ENCODE results near the gene ZNF407.

ZNF407 gene

DNA sequence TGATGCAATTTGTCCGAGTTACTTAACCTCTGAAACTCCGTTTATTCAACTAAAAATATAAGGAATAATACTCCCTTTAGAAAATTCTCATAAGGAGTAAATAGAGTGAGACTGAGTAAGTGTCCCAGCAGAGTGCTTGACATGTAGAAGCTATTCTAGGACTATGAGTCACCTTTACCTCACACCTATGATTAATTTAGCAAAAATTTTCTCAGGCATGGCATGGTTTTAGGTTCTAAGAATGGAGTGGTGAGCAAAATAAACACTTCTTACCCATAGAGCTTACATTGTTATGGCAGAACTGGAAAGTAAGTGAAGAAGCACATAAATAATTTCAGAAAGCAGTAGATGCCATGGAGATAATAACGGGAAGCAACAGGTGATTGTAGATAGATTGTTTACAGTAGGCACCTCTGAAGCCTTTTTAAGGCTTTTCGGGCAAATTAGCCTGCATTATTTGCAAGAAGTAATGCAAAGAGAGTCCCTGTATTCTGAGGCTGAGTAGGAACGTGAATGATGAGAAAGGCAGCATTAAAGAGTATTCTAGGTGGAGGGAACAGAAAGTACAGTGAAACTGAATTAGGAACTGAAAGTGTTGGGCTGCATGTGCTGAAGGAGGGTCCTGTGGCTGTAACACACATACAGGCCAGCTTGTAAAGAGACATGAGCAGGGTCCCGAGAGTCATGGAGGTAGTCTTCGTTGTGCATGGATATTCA lies 209.2 kb downstream of the ZNF407 start:
- in situ Hi-C loops (cut with HindIII; ENCODE audit: low sequenced_read_pairs): no loop called here
- peak; percentile 64 for DNase-seq (ENCODE audit: low read depth)
- TF ChIP-seq, protein P1, sequence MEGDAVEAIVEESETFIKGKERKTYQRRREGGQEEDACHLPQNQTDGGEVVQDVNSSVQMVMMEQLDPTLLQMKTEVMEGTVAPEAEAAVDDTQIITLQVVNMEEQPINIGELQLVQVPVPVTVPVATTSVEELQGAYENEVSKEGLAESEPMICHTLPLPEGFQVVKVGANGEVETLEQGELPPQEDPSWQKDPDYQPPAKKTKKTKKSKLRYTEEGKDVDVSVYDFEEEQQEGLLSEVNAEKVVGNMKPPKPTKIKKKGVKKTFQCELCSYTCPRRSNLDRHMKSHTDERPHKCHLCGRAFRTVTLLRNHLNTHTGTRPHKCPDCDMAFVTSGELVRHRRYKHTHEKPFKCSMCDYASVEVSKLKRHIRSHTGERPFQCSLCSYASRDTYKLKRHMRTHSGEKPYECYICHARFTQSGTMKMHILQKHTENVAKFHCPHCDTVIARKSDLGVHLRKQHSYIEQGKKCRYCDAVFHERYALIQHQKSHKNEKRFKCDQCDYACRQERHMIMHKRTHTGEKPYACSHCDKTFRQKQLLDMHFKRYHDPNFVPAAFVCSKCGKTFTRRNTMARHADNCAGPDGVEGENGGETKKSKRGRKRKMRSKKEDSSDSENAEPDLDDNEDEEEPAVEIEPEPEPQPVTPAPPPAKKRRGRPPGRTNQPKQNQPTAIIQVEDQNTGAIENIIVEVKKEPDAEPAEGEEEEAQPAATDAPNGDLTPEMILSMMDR (IDR thresholded peaks at IDR 0.05; ENCODE audit: low read depth, low read length, missing control alignments): no peak
- no peak overlapping the region for H3K4me3 ChIP-seq (ENCODE audit: low read depth, low read length)

DNA sequence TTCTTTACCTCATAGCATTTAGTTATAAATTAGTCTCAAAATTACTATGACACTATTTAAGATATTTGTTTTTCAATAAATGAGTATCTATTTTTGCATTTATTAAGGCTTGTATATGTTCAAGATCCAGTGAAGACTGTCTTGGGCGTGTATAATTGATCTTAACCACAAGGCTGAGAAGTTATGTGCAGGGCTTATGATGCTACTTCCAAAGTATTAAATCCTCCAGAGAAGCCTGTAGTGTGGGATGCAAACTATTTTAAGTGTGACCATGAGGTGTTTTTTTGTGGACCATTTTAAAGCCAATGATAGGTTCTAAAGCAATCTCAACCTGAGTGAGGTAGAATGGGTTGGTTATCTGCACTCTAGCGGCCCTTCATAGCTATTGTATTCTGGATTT lies 219.9 kb downstream of the ZNF407 start:
- in situ Hi-C loops (cut with HindIII; ENCODE audit: low sequenced_read_pairs): no loop called here
- DNase-seq (ENCODE audit: low read depth): peak; percentile 20
- TF ChIP-seq, protein P1 (IDR thresholded peaks at IDR 0.05; ENCODE audit: low read depth, low read length, missing control alignments): no peak
- H3K4me3 ChIP-seq (ENCODE audit: low read depth, low read length): no peak overlapping the region

DNA sequence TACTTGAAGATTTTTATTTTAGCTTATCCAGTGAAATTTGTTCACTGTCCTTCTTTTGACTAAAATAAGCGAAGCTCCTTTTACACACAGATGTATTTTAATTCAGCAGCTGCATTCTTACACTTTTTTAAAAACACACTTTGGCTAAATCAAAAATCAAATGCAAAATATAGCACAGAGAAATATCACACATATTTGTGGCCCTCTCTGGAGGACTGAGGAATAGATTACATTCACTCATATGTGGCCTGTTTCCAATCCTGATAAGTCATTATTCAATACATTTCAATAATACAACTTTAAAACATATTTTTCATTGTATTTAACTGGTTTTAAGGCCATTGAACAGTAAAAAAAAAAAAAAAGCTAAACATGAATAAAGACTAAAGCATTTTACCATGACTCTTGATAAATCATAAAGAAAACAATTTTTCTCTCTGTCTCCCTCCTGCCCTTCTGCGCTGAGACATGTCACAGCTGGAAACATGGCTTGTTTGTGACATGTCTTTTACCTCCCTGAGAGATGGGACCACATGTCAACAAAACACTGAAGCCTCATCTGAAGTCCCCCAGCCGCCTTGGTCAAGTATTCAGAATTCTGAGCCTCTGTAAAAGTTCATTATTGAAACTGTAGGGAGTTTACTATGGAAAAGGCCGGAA lies 221.0 kb downstream of the ZNF407 start:
- in situ Hi-C loops (cut with HindIII; ENCODE audit: low sequenced_read_pairs): no loop called here
- no peak overlapping the region for H3K4me3 ChIP-seq (ENCODE audit: low read depth, low read length)
- DNase-seq (ENCODE audit: low read depth): no peak
- TF ChIP-seq, protein P1 (IDR thresholded peaks at IDR 0.05; ENCODE audit: low read depth, low read length, missing control alignments): no peak

DNA sequence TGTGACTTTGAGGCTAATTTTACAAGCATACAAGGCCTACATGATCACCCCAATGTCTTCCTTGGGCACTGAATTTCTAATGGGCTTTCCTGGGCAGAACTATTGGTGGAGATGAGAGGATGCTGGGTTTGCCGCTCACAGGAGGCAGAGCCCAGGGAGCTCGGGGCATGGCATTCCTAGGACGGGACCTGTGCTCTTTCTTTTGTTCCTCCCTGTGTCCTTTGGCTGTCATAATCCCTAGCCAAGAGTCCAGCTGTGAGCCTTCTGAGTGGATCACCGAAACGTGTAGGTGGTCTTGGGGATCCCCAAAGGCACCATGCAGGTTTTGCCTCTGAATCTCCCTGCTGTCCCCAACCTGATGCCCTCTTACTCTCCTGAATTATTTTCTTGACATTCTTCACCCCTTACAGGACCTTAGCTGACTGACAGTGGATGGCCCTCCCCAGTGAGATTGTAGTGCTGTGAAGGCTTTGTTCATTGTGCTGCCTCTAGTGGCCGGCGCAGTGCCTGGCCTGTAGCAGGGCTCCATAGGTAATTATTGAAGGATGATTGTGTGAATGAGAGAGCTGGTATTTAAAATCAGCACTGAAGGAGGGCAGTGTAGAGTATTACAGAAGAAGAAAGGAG lies 221.9 kb downstream of the ZNF407 start:
- DNase-seq (ENCODE audit: low read depth): no peak
- H3K4me3 ChIP-seq (ENCODE audit: low read depth, low read length): no peak overlapping the region
- in situ Hi-C loops (cut with HindIII; ENCODE audit: low sequenced_read_pairs): no loop called here
- TF ChIP-seq, protein P1 (IDR thresholded peaks at IDR 0.05; ENCODE audit: low read depth, low read length, missing control alignments): peak; percentile 43

DNA sequence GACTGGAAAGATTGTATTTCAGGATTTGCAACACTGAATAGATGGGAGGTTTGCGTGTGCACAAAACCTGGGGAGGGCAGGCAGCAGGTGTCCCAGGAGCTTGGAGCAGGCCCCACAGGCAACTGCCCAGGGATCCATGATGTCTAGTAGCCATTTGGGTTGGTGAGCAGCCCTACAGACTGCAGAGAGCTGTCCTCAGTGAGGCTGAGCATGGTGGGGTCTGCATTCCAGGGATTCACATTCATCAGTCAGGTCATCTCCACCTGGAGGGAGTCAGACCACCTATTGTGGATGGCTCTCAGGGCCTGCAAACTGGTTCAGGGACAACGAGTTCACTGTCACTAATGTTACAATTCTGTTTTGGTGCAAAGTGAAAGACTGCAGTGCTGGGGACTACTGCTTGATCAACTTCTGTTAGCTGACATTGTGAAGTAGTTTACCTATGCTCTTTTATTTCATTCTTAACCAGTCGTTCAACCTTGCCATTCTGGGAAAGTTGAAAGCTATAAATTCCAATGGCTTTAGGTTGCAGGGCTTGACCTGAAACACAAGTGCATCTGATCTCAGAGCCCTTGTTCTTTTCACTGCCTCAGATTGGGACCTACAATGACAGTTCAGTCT lies 222.6 kb downstream of the ZNF407 start:
- H3K4me3 ChIP-seq (ENCODE audit: low read depth, low read length): no peak overlapping the region
- no peak for DNase-seq (ENCODE audit: low read depth)
- TF ChIP-seq, protein P1 (IDR thresholded peaks at IDR 0.05; ENCODE audit: low read depth, low read length, missing control alignments): no peak
- in situ Hi-C loops (cut with HindIII; ENCODE audit: low sequenced_read_pairs): no loop called here

DNA sequence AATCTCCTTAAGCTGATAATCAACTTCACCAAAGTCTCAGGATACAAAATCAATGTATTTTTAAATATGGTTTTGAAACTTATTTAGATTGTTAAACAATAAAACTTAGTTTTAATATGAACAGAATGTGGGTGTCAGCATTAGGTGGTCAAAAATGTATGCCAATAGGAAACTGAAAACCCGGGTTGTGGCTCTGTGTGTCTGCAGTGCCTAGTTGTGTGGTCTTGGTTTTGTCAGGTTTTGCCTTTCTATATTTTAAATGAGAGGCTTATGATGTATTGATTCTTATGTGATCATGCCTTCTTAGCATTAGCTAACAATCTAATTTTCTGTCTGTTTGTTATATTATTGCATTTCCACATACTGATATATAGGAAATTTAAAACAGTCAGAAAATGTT lies 227.8 kb downstream of the ZNF407 start:
- TF ChIP-seq, protein P1 (IDR thresholded peaks at IDR 0.05; ENCODE audit: low read depth, low read length, missing control alignments): no peak
- in situ Hi-C loops (cut with HindIII; ENCODE audit: low sequenced_read_pairs): no loop called here
- H3K4me3 ChIP-seq (ENCODE audit: low read depth, low read length): no peak overlapping the region
- DNase-seq (ENCODE audit: low read depth): no peak
